ENCODE measurements around the gene CCDC51.

- TF ChIP-seq TCF4 (CRISPR knock-in tag; IDR thresholded peaks at IDR 0.05; ENCODE audit: borderline replicate concordance) (no peak), CSRNP3 (CRISPR knock-in tag; IDR thresholded peaks at IDR 0.05) (no peak), RARB (CRISPR knock-in tag; IDR thresholded peaks at IDR 0.05) (no peak), BACH2 (CRISPR knock-in tag; IDR thresholded peaks at IDR 0.05; ENCODE audit: borderline replicate concordance) (no peak), SNAI2 (CRISPR knock-in tag; IDR thresholded peaks at IDR 0.05) (no peak)
Measured at GRCh38 chr3:48474619-48475018, 34.7 kb upstream of the CCDC51 start.

Measured in SK-N-SH treated with all-trans-retinoic acid at 6 μM for 48 hours (cell line).